ENCODE measurements around the gene NEMP1.

DNA sequence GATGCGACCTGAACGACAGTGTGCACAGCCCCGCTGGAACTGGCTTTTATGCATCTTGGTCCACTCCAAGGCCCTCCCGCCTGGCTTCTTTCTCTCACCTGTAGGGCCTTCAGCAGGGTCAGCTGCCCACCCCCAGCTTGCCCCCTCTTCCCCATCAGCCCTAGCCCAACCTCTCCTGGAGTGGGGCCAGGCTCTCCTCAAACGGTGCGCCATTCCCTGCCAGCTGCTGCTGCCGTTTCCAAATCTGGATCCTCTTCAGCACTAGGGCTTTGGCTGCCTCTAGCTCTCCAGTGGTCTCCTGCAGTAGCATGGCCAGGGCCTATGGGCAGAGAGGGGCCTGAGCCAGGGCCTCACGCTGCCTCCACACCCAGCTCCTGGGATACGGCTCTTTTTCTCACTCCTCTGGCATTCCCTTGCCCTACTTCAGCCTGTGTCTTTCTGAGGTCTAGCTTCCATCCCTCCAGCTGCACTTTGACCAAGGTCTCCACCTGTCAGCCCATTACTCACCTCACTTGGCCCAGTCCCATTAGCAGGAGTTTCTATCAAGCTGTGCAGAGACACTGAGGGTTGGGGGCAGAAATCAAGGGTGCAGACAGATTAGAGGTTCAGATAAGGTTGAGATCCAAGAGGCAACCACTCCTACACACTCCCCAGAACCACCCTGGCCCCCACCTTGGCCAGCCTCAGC, 27.6 kb upstream of the NEMP1 start:
- TF ChIP-seq, protein P1, sequence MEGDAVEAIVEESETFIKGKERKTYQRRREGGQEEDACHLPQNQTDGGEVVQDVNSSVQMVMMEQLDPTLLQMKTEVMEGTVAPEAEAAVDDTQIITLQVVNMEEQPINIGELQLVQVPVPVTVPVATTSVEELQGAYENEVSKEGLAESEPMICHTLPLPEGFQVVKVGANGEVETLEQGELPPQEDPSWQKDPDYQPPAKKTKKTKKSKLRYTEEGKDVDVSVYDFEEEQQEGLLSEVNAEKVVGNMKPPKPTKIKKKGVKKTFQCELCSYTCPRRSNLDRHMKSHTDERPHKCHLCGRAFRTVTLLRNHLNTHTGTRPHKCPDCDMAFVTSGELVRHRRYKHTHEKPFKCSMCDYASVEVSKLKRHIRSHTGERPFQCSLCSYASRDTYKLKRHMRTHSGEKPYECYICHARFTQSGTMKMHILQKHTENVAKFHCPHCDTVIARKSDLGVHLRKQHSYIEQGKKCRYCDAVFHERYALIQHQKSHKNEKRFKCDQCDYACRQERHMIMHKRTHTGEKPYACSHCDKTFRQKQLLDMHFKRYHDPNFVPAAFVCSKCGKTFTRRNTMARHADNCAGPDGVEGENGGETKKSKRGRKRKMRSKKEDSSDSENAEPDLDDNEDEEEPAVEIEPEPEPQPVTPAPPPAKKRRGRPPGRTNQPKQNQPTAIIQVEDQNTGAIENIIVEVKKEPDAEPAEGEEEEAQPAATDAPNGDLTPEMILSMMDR (IDR thresholded peaks at IDR 0.05), result no peak
- TF ChIP-seq POLR2A (IDR thresholded peaks at IDR 0.05), result no peak

All from right lobe of liver (tissue), 4 donors.